HG02642 (cell line): Measurements from ENCODE around the gene PCSK1.
"Not testable (repeated sequence)": the region's sequence is repeated elsewhere in the genome, so short reads cannot be mapped to it uniquely, and the experiment has no call there.

Experiments used
- ATAC-seq: cut with Tn5 transposase; IDR thresholded peaks from one replicate; pipeline ENCODE4 v1.9.1; 2021; ENCODE audit warnings: mild to moderate bottlenecking; ENCODE audit not compliant: unreplicated experiment, poor library complexity

The PCSK1 gene

DNA sequence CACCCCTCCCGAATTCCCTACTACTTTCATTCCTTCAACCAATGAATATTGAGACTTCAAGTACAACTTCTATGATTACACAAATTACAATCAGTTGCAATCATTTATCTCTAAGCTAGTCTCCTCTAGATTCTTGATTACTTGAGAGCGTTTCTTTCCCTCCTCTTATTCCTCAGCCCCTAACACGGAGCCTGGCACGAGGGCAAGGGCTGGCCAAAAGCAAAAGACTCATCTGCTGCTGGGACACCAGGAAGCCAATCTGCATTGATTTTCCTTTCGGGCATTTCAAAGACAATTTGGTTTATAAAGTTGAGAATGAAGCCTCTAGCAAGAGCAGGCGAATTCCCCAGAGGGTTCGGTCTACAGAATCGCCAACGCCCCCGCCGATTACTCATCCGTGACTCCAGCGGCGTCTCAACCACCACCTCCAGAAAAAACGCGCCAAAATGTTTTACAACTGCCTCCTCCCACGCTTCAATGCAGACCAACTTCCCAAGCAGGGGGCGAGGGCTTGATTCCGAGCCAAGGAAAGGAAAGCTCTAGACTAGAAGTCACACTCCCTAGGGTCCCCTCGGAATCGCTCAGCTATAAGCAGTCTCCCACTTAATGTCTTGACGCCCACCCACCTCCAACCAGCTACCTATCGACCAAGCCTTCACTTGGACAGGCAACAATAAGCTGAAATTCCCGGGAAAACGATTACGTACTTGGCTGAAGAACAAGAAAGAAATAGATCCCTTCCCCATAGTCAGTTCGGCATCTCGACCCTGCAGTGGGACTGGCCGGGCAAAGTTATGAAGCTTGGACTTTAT lies 1.5 kb downstream of the PCSK1 start:
- ATAC-seq, result no peak

DNA sequence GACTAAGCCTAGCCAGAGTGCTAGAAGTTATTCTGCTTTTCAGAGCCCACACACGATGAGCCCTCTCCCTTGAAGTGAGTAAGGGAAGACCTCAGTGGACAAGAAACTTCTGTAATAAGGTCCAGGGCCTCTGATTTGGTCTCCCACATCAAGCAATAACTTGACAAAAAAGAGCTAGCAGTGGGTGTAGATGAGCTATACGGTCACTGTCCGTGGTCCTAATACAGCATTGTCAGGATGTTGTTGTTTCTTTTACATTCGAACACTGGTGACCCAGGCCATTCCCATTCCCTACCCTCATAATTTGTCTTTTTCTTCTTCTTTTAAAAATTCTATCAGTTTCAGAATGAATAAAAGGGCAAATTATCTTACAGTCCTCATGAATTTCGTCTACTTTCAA lies 5.2 kb downstream of the PCSK1 start:
- ATAC-seq, result no peak

DNA sequence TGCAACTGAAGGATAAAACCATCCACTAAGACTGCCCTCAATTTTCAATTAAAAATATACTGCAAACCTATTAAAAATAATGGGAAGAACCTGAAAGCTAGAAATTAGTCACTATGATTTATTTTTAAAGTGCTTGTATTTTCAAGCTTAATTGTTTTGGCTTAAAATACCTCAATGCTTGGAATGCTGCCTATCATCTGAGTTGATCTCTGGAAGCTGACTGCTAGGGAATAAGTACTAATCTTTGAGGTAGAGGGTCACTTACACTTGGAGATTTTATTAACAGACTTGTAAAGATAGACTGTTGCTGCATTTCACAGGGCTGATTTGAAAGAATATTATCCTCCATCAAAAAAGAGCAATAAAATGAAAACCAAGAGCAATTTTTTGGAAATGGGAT lies 6.2 kb downstream of the PCSK1 start:
- ATAC-seq, result no peak

- no peak for ATAC-seq
These were observed 7.6 kb downstream of the PCSK1 start for GRCh38 chr5:96425443-96425842.

DNA sequence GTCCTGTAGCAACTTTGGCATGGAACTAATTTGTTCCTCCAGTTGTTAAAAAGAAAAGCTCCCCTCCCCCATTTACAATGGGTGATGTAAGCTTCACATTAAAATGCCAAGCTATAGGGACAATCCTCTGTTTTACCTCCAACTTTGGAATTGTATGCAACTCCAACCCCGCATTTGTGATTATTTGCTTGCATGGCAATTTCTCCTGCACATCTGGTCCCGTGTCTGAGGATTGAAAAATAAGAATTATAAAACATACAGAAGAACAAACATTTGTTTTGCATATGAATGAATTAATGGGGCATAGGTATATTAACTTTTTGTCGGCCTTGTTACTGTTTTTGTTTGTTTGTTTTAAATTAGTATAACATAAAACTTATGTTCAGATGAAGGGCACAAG lies 17.2 kb downstream of the PCSK1 start:
- ATAC-seq, result no peak

GRCh38 chr5:96412868-96413449 lies 20.1 kb downstream of the PCSK1 start:
- no peak for ATAC-seq

DNA sequence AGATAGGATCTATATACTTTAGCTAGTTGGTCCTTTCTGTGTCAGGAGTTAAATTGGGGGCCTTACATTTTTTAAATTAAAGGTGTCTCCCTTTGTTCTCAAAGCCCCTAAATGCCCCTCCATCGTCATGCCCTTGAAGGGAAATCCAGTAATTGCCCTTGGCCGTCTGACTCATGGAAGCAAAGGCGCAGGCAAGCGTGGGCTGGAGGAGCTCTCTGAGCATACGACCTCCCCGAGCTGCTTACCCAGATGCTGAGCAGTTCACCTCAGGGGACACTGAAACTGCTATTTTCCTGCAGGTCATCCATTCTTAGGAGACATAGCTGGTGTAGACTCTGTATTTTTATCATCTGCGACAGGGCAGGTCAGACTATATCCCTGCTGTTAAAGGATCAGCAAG lies 23.0 kb downstream of the PCSK1 start:
- ATAC-seq, result no peak

GRCh38 chr5:96408841-96409538 lies 24.1 kb downstream of the PCSK1 start:
- ATAC-seq, result no peak

- no peak for ATAC-seq
These were observed 24.8 kb downstream of the PCSK1 start for GRCh38 chr5:96408210-96408777.

DNA sequence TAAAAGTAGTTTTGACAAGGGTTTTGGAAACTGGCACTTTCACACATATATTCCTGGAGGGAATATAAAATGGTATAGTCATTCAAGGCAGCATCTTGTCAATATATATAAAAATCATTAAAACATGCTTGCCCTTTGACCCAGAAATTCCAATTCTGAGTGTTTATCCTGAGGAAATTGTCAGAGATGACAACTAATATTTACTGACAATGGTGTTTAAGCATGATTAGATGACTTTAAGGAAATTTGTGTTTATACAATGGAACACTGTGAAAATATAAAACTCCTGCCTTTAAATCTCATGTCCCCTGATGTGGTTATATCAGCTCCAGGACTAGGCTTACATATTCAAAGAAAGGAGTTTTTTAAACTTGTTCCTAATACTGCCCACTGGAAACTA lies 25.6 kb downstream of the PCSK1 start:
- ATAC-seq, result no peak

DNA sequence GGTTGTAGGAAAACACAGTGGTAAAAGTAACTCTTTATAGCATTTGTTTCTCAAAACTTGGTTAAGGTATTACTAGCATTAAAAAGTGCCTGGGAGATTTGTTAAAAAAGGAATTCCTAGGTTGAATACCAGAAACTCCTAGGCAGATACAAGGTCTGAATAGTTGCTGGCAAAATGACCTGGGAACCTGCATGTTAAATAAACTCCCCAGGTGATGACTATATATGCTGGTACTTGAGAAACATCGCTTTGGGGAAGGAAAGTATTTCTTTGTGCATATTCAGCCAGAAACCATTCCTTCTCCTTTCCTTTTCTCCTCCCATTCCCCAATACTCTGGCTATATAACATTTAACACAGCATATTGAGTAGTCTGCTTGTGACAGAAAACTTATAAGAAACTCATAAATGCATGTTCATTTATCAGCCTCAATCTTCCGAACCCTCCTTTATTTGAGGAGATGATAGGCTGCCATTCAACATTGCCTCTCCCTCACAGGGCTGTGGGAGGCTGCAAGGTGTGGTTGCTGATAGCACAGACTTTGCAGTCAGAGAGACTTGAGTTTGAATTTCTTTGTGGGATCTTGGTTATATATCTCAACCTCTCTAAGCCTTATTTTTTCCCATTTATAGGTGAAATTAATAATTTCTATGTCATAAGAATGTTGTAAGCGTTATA lies 28.7 kb downstream of the PCSK1 start:
- ATAC-seq, result no peak

DNA sequence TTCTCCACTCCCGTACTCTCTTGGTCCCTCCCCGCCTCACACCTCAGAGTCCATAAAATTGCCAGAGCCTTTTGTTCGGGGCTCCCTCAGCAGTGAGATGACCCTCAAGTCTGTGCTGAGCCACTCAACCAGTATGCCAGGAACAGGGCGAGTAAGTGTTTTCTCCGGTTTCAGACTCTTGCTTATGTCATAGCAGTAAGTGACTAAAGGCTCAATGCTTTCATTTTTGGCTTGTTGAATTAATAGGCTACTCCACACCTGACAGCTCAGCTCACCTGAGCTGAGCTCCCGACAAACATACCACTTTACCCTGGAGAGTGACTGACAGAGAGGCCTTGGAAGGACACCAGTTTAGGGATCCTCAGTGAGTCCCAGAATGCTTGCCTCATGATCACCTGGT lies 30.5 kb downstream of the PCSK1 start:
- no peak for ATAC-seq

- ATAC-seq, result no peak
These were observed 36.2 kb downstream of the PCSK1 start for GRCh38 chr5:96396878-96397277.

DNA sequence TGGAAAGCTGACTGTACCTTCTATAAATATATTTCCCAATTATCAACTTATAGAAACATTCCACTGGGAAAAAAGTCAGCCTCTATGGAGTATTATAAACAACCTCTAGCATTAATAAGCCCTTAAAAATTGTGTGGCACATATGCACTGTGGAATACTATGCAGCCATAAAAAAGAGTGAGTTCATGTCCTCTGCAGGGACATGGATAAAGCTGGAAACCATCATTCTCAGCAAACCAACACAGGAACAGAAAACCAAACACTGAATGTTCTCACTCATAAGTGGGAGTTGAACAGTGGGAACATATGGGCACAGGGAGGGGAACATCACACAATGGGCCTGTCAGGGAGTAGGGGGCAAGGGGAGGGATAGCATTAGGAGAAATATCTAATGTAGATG lies 37.8 kb downstream of the PCSK1 start:
- not testable (repeated sequence) for ATAC-seq

DNA sequence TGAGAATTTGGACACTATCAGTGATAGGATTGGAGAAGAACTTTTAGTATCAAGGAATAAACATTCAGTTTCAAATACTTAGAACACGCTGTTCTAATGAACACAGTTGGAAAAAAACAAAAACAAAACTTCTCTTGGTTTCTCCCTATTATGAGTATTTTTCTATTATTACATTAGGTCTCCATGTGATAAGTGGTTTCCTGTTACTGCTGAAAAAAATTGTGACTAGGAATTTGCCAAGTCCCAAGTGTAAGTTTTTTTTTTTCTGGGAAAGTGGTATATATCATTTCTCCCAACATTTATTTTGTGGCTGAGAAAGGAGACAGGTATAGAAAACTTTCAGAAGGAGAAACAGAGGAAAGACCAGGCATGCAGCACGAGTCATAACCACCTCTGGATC lies 41.1 kb downstream of the PCSK1 start:
- ATAC-seq, result no peak

DNA sequence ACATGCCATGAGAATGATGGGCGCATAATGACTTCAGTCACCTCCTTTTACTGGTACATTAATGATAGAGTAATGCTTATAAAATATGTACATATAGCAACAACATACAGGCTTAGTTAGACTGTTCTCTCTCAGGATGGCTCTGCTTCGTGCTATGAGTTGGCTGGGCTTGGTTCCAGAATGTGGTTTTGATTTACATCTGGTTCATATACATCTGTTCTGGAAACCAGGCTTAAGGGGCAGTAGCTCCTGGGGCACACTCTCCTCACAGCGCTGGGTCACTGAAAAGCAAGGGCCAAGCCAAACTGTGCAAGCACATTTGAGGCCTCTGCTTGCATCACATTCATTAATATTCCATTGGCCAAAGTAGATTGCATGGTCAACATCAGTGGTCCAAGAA lies 44.9 kb downstream of the PCSK1 start:
- no peak for ATAC-seq

DNA sequence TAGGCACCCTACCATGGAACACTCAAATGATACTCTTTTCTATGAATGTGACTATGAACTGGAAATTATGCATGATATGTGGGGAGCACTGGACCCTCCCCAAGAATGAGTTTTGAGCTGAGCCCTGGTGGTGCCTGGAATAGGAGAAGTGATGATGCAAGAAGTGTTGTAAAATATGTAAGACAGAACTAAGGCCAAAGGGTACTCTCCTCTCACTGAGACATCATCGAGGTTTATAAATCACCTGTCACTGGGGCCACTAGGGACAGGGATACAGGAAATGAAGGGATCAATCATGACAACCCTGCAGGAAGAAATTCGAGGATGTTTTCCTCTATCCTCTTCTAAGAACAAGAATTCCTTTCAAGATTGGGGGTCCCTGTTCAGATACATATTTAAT lies 45.4 kb downstream of the PCSK1 start:
- ATAC-seq, result no peak

GRCh38 chr5:96385538-96385937 lies 47.5 kb downstream of the PCSK1 start:
- no peak for ATAC-seq

- ATAC-seq, result no peak
These were observed 48.7 kb downstream of the PCSK1 start for GRCh38 chr5:96384353-96384752.

DNA sequence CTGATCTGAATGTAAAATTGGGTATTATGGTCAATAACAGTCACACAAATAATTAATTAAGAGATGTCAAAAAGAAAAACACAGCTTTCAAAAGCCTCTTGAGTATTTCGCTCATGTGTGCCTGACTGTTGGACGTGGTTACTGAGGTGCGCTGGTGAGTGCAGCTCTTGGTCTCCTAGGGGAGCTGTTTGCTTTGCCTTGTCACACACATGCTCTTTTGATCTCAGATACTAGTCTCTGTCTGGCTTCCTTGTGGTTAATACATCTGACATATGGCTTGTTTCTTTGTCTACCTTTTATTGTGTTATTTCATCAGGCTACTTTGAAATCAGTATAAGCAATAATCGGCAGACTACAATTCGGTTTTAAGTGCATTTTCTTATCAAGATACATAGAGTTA lies 51.5 kb downstream of the PCSK1 start:
- ATAC-seq, result no peak

DNA sequence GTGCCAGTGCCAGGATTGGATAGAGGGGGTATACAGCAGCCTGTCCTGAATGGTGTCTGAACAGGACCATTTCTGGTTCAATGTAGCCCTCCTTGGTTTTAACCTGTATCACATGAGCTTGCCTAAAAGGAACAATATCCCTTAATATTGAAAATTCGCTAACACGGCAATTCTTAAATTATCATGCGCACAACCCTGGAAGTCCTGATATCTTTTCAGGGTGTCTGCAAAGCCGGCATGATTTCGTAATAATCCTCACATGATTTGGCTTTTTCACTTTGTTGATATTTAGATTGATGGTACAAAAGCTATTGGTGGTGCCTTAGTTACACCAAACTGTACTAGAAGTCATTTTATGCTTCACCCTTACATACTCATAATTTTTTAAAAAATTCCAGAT lies 53.2 kb downstream of the PCSK1 start:
- no peak for ATAC-seq
